DOHH2 (cell line): ENCODE measurements around the gene NAA38.

Experiments used
- EZH2phosphoT487 ChIP-seq: fragments of 200-600 bp; sonication (generic); IDR thresholded peaks from 2 replicates; pipeline ENCODE4 v1.6.1; 2017; ENCODE audit warnings: borderline replicate concordance, mild to moderate bottlenecking, antibody characterized with exemption, low read length, moderate library complexity, mixed read lengths
- TF ChIP-seq, protein P1 (sequence below): fragments of 200-600 bp; sonication (generic); IDR thresholded peaks from one replicate; pipeline ENCODE4 v1.5.1; 2014; ENCODE audit warnings: antibody characterized with exemption, mild to moderate bottlenecking, low read depth, low read length; ENCODE audit not compliant: poor library complexity, severe bottlenecking

GRCh38 chr17:7854078-7854777 is 3.1 kb downstream of the NAA38 start:
- TF ChIP-seq, protein P1, sequence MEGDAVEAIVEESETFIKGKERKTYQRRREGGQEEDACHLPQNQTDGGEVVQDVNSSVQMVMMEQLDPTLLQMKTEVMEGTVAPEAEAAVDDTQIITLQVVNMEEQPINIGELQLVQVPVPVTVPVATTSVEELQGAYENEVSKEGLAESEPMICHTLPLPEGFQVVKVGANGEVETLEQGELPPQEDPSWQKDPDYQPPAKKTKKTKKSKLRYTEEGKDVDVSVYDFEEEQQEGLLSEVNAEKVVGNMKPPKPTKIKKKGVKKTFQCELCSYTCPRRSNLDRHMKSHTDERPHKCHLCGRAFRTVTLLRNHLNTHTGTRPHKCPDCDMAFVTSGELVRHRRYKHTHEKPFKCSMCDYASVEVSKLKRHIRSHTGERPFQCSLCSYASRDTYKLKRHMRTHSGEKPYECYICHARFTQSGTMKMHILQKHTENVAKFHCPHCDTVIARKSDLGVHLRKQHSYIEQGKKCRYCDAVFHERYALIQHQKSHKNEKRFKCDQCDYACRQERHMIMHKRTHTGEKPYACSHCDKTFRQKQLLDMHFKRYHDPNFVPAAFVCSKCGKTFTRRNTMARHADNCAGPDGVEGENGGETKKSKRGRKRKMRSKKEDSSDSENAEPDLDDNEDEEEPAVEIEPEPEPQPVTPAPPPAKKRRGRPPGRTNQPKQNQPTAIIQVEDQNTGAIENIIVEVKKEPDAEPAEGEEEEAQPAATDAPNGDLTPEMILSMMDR, result no peak
- TF ChIP-seq EZH2phosphoT487, result no peak
